Brain pericyte (primary cell): Measurements from ENCODE around the gene MAGEA9.
"Not testable (repeated sequence)": the region's sequence is repeated elsewhere in the genome, so short reads cannot be mapped to it uniquely, and the experiment has no call there.

ENCODE experiments used
- DNase-seq: peaks from one replicate; pipeline ENCODE4 v3.0.0-alpha.2; 2012; ENCODE audit warnings: low read depth, low spot score

Gene MAGEA9

GRCh38 chrX:149781727-149782126 is at the start of gene MAGEA9:
TSS of gene MAGEA9 (plus strand) at chrX:149781930. CDS start at chrX:149786211, 4,281 bp downstream.
- not testable (repeated sequence) for DNase-seq

- not testable (repeated sequence) for DNase-seq
Measured at GRCh38 chrX:149742269-149742668, 39.5 kb upstream of the MAGEA9 start.

GRCh38 chrX:149746390-149747007 is 35.2 kb upstream of the MAGEA9 start:
- not testable (repeated sequence) for DNase-seq

GRCh38 chrX:149757206-149758067 is 24.3 kb upstream of the MAGEA9 start:
- no peak for DNase-seq

GRCh38 chrX:149758068-149758714 is 23.5 kb upstream of the MAGEA9 start:
- DNase-seq, result no peak

GRCh38 chrX:149758715-149759078 is 23.0 kb upstream of the MAGEA9 start:
- not testable (repeated sequence) for DNase-seq

GRCh38 chrX:149759824-149760223 is 21.9 kb upstream of the MAGEA9 start:
- DNase-seq, result no peak

- DNase-seq, result no peak
Measured at GRCh38 chrX:149760965-149761364, 20.8 kb upstream of the MAGEA9 start.

- not testable (repeated sequence) for DNase-seq
Measured at GRCh38 chrX:149761858-149762674, 19.7 kb upstream of the MAGEA9 start.

- no peak for DNase-seq
Measured at GRCh38 chrX:149762696-149763614, 18.8 kb upstream of the MAGEA9 start.

- not testable (repeated sequence) for DNase-seq
Measured at GRCh38 chrX:149770344-149770743, 11.4 kb upstream of the MAGEA9 start.

GRCh38 chrX:149773026-149773425 is 8.7 kb upstream of the MAGEA9 start:
- not testable (repeated sequence) for DNase-seq

GRCh38 chrX:149773768-149774167 is 8.0 kb upstream of the MAGEA9 start, which contains the start of gene HSFX1:
TSS of gene HSFX1 (plus strand) at chrX:149774068. CDS start at chrX:149774682, 614 bp downstream.
- not testable (repeated sequence) for DNase-seq

GRCh38 chrX:149777999-149778398 is 3.7 kb upstream of the MAGEA9 start:
- not testable (repeated sequence) for DNase-seq

- not testable (repeated sequence) for DNase-seq
Measured at GRCh38 chrX:149795531-149795930, 13.8 kb downstream of the MAGEA9 start.

GRCh38 chrX:149799095-149799714 is 17.5 kb downstream of the MAGEA9 start:
- DNase-seq, result no peak

- DNase-seq, result no peak
Measured at GRCh38 chrX:149799938-149800337, 18.2 kb downstream of the MAGEA9 start.

- no peak for DNase-seq
Measured at GRCh38 chrX:149803458-149804062, 21.8 kb downstream of the MAGEA9 start.

- DNase-seq, result no peak
Measured at GRCh38 chrX:149804102-149804501, 22.4 kb downstream of the MAGEA9 start.
